ENCODE measurements around the gene DMD.

Gene DMD

DNA sequence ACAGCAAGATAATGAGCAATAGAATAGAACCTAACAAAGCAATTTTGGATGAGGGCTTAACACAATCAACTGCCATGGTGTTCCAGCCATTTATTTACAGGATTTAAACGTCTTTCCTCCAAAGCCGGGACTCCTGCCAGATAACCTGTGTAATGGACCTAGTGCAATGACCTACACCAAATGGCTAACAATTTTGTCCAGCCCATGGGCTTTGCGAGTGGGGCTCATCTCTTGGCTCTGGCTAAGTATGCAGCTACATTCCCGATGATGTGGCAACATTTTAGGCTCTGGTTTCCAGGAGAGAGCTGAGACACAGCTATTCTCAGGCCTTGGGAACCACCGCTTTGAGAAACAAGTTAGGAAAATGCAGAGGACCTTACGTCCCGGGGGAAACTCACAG is 1317.2 kb downstream of the DMD start:
- no peak for DNase-seq (ENCODE audit: low read depth in 4 of 4, low spot score in 1 of 4)

DNA sequence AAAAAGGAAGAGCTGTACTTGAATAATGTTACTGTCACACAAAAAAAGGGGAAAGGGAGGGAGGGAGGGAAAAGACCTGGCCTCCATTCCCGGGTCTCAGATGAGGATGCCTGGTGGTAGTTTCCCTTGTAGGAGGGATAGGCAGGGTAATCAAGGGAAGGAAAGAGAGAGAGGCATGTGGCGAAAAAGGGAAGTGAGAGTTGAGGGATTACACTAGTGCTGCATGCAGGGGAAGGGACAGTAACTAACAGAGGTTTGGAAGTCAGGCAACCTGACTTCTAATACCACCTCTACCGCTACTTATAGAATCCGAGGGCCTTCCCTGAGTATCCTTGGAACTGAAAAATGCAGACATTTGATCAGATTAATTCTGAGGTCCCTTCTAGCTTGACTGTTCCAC is 1317.8 kb downstream of the DMD start:
- no peak for DNase-seq (ENCODE audit: low read depth in 4 of 4, low spot score in 1 of 4)

DNA sequence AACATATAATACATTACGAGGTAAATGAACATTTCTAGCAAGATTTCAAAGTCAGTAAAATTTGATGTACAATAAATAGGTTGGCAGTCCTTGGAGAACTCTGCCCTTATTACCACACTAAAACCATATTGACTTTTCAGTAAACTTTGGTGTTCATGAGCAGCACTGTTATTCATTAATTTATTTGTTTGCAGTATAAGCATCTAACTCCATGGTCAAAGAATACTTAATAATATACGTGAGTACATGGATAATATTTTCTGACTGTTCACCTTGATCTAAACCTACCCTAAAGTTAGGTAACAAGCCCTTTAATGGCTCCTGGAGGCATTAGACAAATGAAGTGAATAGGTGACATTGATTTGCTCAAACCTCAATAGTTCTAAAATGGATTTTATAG is 1322.3 kb downstream of the DMD start:
- DNase-seq (ENCODE audit: low read depth in 4 of 4, low spot score in 1 of 4): no peak

DNA sequence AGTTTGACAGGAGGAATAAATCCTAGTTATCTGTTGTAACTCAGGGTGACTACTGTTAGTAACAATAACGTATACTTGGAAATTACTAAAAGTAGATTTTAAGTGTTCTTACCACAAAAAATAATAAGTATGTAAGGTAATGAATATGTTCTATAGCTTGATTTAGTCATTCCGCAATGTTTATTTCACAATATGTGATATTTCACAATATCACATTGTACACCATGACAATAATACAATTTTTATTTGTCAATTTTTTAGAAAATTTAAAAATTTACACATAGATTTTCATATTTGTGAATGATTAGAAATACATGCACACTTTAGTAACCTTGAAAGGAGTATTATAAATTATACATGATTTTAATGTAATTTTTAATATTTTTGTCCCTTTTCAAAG is 1326.8 kb downstream of the DMD start:
- no peak for DNase-seq (ENCODE audit: low read depth in 4 of 4, low spot score in 1 of 4)

DNA sequence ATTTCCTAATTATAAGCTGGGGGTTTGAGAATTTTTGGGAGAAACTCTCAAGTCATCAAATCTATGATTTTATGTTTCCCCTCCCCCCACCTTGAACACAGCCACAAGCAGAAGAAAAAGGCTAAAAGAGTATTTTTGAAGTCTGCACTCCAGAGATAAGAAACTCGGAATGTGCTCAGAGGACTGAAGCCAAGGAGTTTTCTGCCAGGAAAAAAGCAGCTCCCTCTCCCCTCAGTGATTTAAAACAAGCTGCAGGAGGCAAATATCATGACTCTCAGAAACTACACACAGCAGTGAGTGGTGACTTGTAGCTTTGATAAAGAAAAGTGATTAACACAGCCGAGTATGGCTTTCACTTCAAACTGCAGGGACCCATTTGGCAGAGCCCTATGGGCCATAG is 1339.3 kb downstream of the DMD start:
- no peak for DNase-seq (ENCODE audit: low read depth in 4 of 4, low spot score in 1 of 4)

DNA sequence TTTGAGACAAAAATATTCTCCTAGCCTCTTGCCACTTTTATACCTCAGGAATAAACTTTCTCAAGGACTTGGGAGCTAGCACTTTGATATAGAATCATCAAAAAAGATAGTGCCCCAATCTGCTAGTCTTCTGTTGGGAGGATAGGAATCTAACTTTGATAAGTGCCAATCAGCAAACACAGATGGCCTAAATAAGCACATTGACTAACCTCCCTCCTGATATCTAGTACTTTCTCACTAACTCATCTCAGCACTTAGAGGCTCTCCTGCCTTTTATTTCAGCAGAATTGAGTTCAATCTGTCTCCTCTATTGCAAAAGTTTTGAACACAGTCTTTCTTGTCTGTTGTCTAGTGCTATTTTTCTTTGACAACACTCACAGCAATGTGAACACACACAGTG is 1341.1 kb downstream of the DMD start:
- DNase-seq (ENCODE audit: low read depth in 4 of 4, low spot score in 1 of 4): no peak

DNA sequence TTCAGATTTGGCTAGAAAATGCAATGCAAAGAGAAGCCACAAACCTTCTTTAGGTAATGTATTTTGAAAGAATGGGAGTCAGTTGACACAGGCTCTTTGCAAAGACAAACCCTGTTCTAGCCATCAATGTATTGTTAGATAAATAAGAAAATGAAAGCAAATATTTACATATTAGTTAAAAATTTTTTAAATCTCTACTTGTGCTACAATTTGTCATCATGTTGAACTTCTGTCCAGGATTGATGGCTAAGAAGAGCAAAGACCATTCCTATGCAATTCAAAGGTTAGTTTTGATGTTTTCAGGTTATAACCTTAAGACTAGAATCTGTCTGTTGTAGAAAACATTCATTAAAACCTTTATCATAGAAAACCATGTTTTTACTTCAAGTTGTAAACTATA is 1350.7 kb downstream of the DMD start:
- no peak for DNase-seq (ENCODE audit: low read depth in 4 of 4, low spot score in 1 of 4)

DNA sequence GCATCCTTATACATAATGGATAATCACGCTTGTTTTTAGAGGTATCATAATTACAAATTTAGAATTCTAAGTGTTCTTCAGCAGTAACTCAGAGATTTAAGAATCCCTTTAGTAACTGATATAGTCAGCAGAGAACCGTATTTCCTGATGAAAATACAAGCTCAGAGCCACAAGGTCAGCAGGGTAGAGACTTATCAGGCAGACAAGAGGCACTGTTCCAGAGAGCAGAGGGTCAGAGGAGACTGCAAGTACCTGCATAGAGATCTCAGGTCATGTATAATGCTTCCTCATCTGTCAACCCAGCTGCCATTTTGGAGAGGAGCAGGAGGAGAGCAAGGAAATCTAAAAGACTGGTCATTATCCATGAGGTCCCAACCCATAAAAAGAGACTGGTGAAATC is 1352.4 kb downstream of the DMD start:
- no peak for DNase-seq (ENCODE audit: low read depth in 4 of 4, low spot score in 1 of 4)

DNA sequence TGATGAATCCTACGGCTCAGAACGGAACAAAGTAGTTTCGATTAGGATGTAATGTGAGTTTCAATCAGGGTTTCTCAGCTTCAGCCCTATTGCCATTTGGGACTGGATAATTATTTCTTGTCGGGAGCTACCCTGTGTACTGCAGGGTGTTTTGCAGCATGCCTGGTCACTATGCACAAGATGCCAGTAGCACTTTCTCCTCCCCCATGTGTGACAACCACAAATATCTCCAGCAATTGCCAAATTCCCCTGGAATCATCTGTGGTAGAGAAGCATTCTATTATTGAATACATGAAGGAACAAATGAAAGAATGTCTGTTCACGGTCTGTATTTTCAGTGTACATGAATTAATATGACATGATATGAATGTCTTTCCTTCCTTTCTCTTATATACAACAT is 1356.6 kb downstream of the DMD start:
- DNase-seq (ENCODE audit: low read depth in 4 of 4, low spot score in 1 of 4): no peak

DNA sequence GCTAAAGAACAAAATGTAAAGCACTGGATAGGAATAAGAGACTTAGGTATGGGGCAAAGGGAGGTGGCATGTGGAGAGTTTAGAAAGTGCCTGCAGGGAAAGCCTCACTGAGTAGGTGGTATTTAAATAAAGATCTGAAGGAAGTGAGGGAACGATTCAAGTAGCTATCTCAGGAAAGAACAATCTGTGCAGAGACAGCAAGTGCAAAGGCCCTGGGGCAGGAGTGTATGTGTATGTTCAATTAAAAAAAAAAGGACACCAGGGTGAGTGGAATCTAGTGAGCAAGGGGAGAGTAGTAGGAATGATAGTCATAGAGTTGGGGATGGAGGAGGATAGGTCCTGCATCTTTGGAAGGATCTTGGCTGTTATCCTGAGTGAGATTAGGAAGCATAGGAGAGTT is 1359.6 kb downstream of the DMD start:
- no peak for DNase-seq (ENCODE audit: low read depth in 4 of 4, low spot score in 1 of 4)

DNA sequence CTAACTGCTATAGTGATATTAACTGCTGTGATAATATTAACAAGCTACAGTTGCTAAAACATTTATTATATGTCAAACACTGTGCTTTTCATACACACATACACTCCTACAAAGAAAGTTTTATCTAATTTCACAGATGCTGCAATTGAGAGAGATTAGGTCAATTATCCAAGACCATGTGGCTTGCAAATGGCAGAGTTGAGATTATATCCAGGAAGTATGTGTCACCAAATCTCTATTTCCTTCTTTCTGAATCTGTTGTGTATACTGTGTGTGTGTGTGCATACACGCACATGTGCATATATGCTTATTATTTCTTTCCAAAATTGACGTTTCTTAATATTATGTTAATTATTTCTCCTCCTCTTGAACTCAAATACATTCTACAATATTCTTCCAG is 1363.6 kb downstream of the DMD start:
- DNase-seq (ENCODE audit: low read depth in 4 of 4, low spot score in 1 of 4): no peak

DNA sequence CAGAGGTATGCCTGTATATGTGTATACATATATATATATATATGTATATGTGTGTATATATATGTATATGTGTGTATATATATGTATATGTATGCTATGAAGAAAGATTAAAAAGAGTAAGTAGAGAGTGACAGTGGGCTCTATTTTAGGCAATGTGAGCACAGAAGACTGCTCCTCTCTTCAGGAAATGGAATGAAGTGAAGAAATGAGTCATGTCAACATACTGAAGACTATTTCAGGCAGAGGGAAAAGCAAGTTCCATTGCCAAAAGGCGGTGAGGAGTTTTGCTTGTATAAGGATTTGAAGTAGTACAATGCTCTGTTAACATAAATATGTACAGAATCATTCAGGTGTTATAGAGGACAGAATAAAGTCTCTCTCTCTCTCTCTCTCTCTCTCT is 1366.3 kb downstream of the DMD start:
- DNase-seq (ENCODE audit: low read depth in 4 of 4, low spot score in 1 of 4): no peak

DNA sequence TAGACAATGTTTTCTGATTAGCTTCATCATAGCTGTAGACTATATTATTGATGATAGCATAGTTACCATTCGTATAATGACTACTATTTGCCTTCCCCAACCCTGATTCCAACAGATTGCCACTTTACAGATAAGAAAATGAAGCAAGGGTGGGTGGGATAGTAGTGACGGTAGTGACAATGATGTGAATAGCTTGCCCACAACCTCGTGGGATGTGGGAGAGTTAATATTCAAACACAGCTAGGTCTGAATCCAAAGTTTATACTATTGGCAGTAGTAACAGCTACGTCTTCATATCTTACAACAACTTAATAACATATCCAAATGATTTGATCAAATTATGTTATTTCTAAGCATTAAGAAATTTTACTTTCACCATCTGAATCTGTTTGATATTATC is 1372.7 kb downstream of the DMD start:
- no peak for DNase-seq (ENCODE audit: low read depth in 4 of 4, low spot score in 1 of 4)

DNA sequence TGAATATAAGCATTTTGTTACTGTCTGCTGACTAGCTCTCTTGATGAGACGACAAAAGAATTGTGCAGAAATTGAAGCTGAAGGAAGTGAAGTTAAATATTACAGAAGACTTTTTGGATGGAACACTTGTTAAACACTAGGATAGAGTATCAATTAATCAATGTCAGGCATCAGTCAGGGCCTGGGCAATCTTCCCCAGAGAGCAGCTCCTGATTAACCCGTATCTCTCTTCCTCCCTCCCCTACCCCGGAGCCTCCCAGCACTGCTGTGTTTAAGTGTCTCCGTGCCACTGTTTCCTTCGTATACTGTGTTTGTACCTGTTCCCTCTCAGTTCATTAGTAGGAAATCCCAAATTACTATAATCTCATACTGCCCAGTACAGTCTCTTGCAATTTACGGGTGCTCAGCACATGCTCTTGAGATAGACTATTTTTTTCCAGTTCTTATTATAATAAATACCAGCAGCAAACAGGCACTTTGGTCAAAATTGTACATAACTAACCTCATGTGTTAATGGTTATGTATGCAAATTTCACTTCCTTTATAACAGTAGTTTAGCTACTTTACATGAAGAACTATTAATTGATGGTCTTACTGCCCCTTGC is 1373.8 kb downstream of the DMD start:
- DNase-seq (ENCODE audit: low read depth in 4 of 4, low spot score in 1 of 4): no peak

DNA sequence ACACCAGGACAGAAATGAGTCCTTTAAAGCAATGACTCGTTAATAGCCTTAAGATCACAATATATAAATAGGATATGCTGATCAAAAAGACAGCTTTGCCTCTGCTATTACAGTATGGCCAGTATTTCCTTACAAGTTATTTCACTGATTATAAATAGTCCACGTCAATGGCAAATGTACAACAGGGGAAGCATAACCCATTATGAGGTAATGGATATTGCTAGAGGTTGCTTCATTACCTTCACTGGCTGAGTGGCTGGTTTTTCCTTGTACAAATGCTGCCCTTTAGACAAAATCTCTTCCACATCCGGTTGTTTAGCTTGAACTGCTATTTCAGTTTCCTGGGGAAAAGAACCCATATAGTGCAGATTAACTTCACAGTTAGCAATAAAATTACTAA is 1374.9 kb downstream of the DMD start:
- DNase-seq (ENCODE audit: low read depth in 4 of 4, low spot score in 1 of 4): no peak

DNA sequence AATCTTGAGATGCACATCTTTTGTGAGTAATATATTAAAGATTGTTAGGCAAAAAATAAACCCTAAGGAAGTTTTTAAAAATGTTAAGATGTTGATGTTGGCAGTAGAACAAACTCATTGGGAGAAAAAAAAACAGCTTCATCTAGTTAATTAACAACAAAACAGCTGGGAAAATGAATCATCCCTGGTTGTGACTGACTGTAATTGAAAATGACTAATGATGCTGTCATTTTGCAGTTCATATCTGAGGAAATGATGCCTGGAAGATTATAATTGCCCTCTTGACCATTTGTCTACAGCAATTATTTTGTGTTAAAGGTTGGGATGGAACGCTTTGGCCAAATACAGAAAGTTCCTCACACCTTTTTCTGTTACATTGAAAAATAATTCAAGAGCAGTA is 1379.1 kb downstream of the DMD start:
- DNase-seq (ENCODE audit: low read depth in 4 of 4, low spot score in 1 of 4): no peak

DNA sequence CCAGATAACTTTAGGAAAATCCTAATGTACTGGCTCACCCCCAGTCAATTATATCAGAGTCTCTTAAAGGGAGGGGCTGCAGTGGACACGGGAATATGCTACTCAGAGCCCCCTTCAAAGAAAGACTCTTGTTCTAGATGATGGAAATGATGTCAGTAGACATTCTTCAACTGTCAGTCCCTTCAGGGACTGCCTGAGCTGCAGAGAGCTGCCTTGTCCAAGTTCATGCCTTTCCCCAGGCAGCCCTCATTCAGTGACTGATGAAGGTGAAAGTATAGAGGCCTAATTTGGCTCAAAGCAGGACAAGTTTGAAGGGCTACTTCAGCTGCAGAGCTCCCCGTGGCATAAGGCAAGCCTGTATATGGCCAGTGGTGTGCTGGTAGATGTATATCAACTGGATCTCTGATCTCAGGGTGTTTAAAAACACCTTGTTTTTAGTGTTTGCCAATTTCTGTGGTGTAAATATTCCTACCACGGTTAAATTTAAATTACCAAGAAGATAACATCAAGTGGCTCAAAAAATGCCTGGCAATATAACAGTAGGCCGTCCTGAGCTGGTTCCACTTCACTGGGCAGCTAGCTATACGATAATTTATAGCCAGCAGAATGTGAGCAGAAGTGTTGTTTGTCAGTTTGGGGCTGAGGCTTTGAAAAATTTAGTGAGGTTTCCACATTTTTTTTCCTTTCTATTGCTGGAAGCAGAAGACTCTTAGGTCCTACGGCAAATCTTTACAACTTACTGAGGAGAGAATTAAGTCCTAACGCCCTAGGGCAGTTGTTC is 1390.7 kb downstream of the DMD start:
- no peak for DNase-seq (ENCODE audit: low read depth in 4 of 4, low spot score in 1 of 4)

DNA sequence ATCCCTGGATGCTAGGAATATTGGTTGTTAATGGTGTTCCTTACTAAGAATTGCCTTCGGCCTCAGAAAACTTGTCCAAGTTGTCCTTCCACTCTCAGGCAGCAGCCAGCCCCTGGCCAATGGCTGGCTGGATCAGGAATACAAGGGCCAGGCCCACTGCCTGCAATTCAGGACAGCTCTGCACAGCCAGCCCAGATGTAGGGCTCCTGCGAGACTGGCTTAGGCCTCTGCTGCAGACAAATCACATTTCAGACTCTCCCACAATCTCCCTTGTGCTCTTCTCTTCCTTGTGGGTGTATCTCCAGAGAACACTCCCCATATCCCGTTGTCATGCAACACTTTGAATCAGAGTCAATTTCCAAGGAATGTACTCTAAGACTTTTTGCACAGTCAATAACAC is 1391.9 kb downstream of the DMD start:
- DNase-seq (ENCODE audit: low read depth in 4 of 4, low spot score in 1 of 4): no peak

DNA sequence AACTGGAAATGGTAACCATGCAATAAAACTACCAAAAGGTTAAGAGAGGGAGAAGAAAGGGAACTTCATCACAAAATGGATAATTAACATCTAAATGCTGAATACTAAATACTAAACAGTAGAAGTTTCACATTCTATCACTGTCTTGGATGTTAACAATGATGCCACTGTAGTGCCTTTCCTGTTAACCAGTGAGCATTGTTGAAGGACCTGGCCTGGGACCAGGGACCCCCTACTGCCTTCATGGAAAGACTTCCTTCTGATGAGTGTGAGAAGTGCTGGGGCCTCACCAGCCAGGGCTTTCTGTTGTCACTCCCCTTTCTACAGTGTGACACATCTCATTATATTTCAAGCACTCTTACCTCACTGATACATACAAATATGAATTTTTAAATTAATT is 1400.2 kb downstream of the DMD start:
- DNase-seq (ENCODE audit: low read depth in 4 of 4, low spot score in 1 of 4): no peak

DNA sequence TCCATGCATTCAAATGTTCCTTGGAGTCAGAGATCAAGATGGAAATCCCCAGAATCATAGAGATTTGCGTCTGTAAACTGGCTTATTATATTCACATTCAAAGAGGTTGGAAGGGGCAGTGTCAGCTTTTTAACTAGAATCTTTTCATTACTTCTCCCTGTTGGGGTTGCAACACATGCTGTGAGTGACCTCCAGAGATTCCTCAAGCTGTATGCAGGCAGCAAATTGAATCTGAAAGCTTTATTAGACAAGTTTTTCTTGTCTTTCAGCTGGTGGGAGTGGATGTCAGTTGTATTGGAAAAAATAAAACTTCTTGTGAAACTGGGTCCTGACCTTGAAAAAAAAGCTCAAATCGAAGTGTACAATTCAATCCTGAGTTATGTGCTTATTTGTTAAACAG is 1403.0 kb downstream of the DMD start:
- DNase-seq (ENCODE audit: low read depth in 4 of 4, low spot score in 1 of 4): no peak

DNA sequence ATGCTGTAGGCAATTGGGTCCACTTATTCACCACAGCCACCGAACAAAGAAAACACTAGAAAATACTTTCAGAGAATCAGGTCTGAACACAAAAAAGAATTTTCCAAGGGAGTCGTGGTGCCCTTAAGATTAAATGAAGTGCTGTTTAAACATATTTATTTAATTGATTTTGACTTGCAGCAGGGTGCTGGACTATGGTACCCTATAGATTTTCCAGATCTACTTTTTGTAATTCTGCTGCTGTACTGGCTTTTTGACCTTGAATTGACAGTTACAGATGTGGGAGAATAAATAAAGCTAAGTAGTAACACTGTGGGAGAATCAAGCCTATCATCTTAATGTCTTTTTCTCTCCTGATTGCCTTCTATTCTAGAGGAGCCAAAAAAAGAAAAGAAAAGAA is 1404.2 kb downstream of the DMD start:
- DNase-seq (ENCODE audit: low read depth in 4 of 4, low spot score in 1 of 4): no peak

DNA sequence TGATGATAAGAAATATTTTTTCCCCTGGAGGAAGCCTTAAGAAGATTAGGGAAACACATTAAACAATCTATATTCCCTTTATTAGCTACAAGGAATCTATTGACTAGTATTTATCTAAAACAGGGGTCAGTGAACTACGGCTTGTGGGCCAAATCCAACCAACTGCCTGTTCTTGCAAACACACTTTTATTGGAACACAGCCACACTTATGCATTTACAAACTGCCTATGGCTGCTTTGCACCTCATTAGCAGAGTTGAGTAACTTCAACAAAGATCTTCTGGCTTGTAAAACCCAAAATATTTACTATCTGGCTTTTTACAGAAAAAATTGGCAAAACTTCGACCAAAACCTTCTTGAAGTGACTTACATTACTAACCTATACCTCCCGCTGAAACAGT is 1405.6 kb downstream of the DMD start:
- DNase-seq (ENCODE audit: low read depth in 4 of 4, low spot score in 1 of 4): no peak

DNA sequence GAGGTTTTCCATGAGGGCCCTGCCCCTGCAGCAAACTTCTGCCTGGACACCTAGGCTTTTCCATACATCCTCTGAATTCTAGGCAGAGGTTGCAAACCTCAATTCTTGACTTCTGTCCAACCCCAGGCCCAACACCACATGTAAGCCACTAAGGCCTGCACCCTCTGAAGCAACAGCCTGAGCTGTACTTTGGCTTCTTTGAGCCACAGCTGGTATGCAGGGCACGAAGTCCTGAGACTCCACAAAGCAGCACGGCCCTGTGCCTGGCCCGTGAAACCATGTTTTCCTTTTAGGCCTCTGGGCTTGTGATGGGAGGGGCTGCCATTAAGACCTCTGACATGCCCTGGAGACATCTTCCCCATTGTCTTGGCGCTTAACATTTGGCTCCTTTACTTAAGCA is 1411.1 kb downstream of the DMD start:
- DNase-seq (ENCODE audit: low read depth in 4 of 4, low spot score in 1 of 4): no peak
